GM12878 (cell line): ENCODE data around the gene GABRR1. TPM values are rescaled to one million over a fixed set of nuclear protein-coding genes. Genes with fewer than 3 reads are reported as not detected.

Experiments used
- ATAC-seq: fragments of 200-7000 bp; cut with Tn5 transposase; 3 replicates; pipeline ENCODE4 v1.9.1; 2020; ENCODE audit warnings: mild to moderate bottlenecking, moderate library complexity
- BruUV-seq: library from RNA; stranded (reverse); fragments of 400-500 nt; replicated peaks from 2 replicates; lab custom pipeline; 2021; lab: Mats Ljungman, UMichigan
- CTCF ChIA-PET: fragments of 300-600 bp; sonication (Branson Sonifier 250); formaldehyde crosslinking; extraction: SDS; loops from one replicate; lab custom pipeline; 2021; ENCODE audit warnings: inconsistent platforms; lab: Yijun Ruan, JAX
- POLR2A ChIA-PET: fragments of 350-600 bp; formaldehyde crosslinking; extraction: SDS; loops from one replicate; lab custom pipeline; 2021; ENCODE audit warnings: inconsistent platforms; lab: Charles Lee
- RAD21 ChIA-PET: fragments of 300-600 bp; sonication (Branson Sonifier 250); formaldehyde crosslinking; loops from one replicate; lab custom pipeline; 2023; ENCODE audit warnings: antibody characterized with exemption; ENCODE audit not compliant: unreplicated experiment; lab: Charles Lee
- SMC1A ChIA-PET: fragments of 300-600 bp; sonication (Branson Sonifier 250); formaldehyde crosslinking; loops from one replicate; lab custom pipeline; 2023; ENCODE audit not compliant: unreplicated experiment, uncharacterized antibody; lab: Charles Lee
- DNase-seq: peaks from one replicate; pipeline ENCODE4 v3.0.0-alpha.2; 2011; ENCODE audit warnings: low read depth, low spot score
- FAIRE-seq: peaks from 3 replicates; lab custom pipeline; 2011; peaks lifted over from hg19 to GRCh38; lab: Jason Lieb, UNC
- H2AFZ ChIP-seq: 2 replicates; pipeline ENCODE4 v1.6.0; 2011; ENCODE audit warnings: low read depth, low read length, control low read depth; ENCODE audit not compliant: control insufficient read depth
- H3K27ac ChIP-seq: 2 replicates; pipeline ENCODE4 v1.5.1; 2011; ENCODE audit warnings: control low read depth; ENCODE audit not compliant: control insufficient read depth, insufficient read depth
- H3K27me3 ChIP-seq, 2 experiments: replicated peaks in 1 of 2; 2 replicates each; pipeline versions ENCODE4 v1.6.0 to v1.6.1; 2011; ENCODE audit warnings: low read length in 1 of 2; ENCODE audit not compliant: control insufficient read depth in 2 of 2, insufficient read depth in 2 of 2
- H3K36me3 ChIP-seq, 2 experiments: 2 replicates each; pipeline ENCODE4 v1.5.1; 2011; ENCODE audit warnings: low read length in 1 of 2; ENCODE audit not compliant: control insufficient read depth in 2 of 2, insufficient read depth in 2 of 2
- H3K4me1 ChIP-seq: 2 replicates; pipeline ENCODE4 v1.6.1; 2011; ENCODE audit warnings: mild to moderate bottlenecking, low read length, moderate library complexity, mixed read lengths; ENCODE audit not compliant: control insufficient read depth, insufficient read depth
- H3K4me2 ChIP-seq: 2 replicates; pipeline ENCODE4 v1.6.0; 2011; ENCODE audit warnings: control low read depth; ENCODE audit not compliant: control insufficient read depth, insufficient read depth
- H3K4me3 ChIP-seq: fragments of 200-600 bp; sonication (generic); 2 replicates; pipeline ENCODE4 v1.5.1; 2016
- H3K79me2 ChIP-seq: 2 replicates; pipeline ENCODE4 v1.6.0; 2011; ENCODE audit warnings: low read length; ENCODE audit not compliant: control insufficient read depth, insufficient read depth
- H3K9ac ChIP-seq: 2 replicates; pipeline ENCODE4 v1.8.0; 2011; ENCODE audit warnings: low read length, control low read depth, mixed read lengths; ENCODE audit not compliant: control insufficient read depth, insufficient read depth
- H3K9me3 ChIP-seq: replicated peaks from 3 replicates; pipeline ENCODE4 v1.5.1; 2011; ENCODE audit warnings: mild to moderate bottlenecking, low read length; ENCODE audit not compliant: control insufficient read depth, insufficient read depth
- H4K20me1 ChIP-seq: 2 replicates; pipeline ENCODE4 v1.6.0; 2011; ENCODE audit not compliant: control insufficient read depth, insufficient read depth
- BCL3 ChIP-seq: IDR thresholded peaks from 2 replicates; pipeline ENCODE4 v1.6.1; 2011; ENCODE audit warnings: borderline replicate concordance, low read depth, mild to moderate bottlenecking, moderate library complexity, low read length; ENCODE audit not compliant: insufficient read depth, poor library complexity, severe bottlenecking
- EZH2 ChIP-seq: IDR thresholded peaks from 2 replicates; pipeline ENCODE4 v1.6.1; 2012; ENCODE audit warnings: low read depth, mild to moderate bottlenecking, control low read depth, inconsistent platforms, low read length, borderline replicate concordance; ENCODE audit not compliant: control insufficient read depth
- PKNOX1 ChIP-seq: fragments of 450-650 bp; IDR thresholded peaks from 2 replicates; pipeline ENCODE4 v1.6.1; 2016; ENCODE audit warnings: mild to moderate bottlenecking
- WGBS: methylation state at CpG from one replicate; pipeline ENCODE4 v1.1.6; 2016; ENCODE audit warnings: low lambda C conversion rate; ENCODE audit not compliant: insufficient replicate concordance, insufficient coverage; ENCODE audit errors: missing lambda C conversion rate; 5-methylcytosine and 5-hydroxymethylcytosine counted together
- in situ Hi-C: fragments of 300-500 bp; cut with MboI; formaldehyde crosslinking; loops from 9 replicates; pipeline ENCODE4 v1.14.3; 2018; ENCODE audit warnings: mixed read lengths
- intact Hi-C: fragments of 100-400 bp; cut with micrococcal nuclease; formaldehyde crosslinking; loops from one replicate; pipeline ENCODE4 v1.14.2; 2022; ENCODE audit not compliant: unreplicated experiment
- polyA plus RNA-seq, 11 experiments: library from polyadenylated mRNA; depleted of rRNA in 4 of 11; unstranded in 6 of 11; stranded (reverse) in 5 of 11; fragments of >200 nt; fragmentation: Nextera tagmentation in 4 of 11; fragmentation: Illumina TruSeq in 1 of 11; extraction: Ambion mirVana in 4 of 11; extraction: Trizol in 1 of 11; gene quantifications; 1 replicate in 1 of 11; 2 replicates in 10 of 11; pipeline versions ENCODE4 v1.2.1 to v1.2.3, GENCODE V29; 2011 to 2016; ENCODE audit warnings: inconsistent platforms in 2 of 11, missing spikeins in 2 of 11, low read depth in 1 of 11
- total RNA-seq, 4 experiments: library from RNA; depleted of rRNA in 3 of 4; stranded (reverse); fragments of >200 nt in 3 of 4; fragmentation: Illumina TruSeq in 1 of 4; extraction: Trizol in 1 of 4; gene quantifications; 2 replicates each; pipeline versions ENCODE4 v1.2.1 to v1.2.3, GENCODE V29; 2013 to 2021

GABRR1 gene
- total and polyA plus RNA-seq, 10 of the 15 experiments (the other 5 are each of a cell fraction or from before 2014, with no cell fraction given) = not detected

- no peak overlapping the region for H3K9ac ChIP-seq
- TF ChIP-seq BCL3 = no peak
- no peak for TF ChIP-seq PKNOX1
- no peak for TF ChIP-seq EZH2
- TF ChIP-seq, all 136 proteins: peak for 0
- ChIA-PET POLR2A (no interaction called here), CTCF (interaction anchor here (1.0 kb wide), 1 partner anchor 149 kb away, joined by 5 read pairs; no protein-coding TSS in a partner anchor), SMC1A (interaction anchor here (0.7 to 1.2 kb wide), 2 partner anchors 11 to 12 kb away, joined by 3 read pairs; no protein-coding TSS in a partner anchor), RAD21 (interaction anchor here (1.2 kb wide), 1 partner anchor 14 kb away, joined by 4 read pairs; the partner anchor contains the start of gene PM20D2)
- no peak for FAIRE-seq
- Histone ChIP-seq H3K27ac (no peak overlapping the region), H3K9me3 (no peaks in the 10 kb centered on the region; the same call in 2 of the 3 replicates), H4K20me1 (no peaks in the 10 kb centered on the region), H3K4me1 (no peaks in the 10 kb centered on the region), H3K79me2 (no peaks in the 10 kb centered on the region), H3K4me3 (no peak overlapping the region), H2AFZ (no peak overlapping the region), H3K27me3 (no peaks in the 10 kb centered on the region; a peak in 1 of 4 replicates), H3K36me3 (no peaks in the 10 kb centered on the region), H3K4me2 (no peak overlapping the region)
- ATAC-seq = no peak
- in situ Hi-C loops (no loop called here), intact Hi-C loops (no loop called here)
- DNase-seq = no peak
- 98% methylated on average over 3 of the region's 3 CpGs for WGBS
- no TSS peak for BruUV-seq
Observed at GRCh38 chr6:89131599-89131998, 85.6 kb downstream of the GABRR1 start.
